Stimulated activated CD8-positive, alpha-beta memory T cell treated with anti-CD3 and anti-CD28 coated beads, Interleukin-7, amount 100 ng/mL, for 4 hours (primary cell): ENCODE measurements around the gene PGGHG.
A peak's percentile ranks its signal among the peaks of the same experiment; 100 is the strongest.

Experiments used
- DNase-seq, 2 donors: peaks; one replicate each; pipeline ENCODE4 v3.0.0-alpha.2; 2020; ENCODE audit warnings: low read depth in 2 of 2

Gene PGGHG

DNA sequence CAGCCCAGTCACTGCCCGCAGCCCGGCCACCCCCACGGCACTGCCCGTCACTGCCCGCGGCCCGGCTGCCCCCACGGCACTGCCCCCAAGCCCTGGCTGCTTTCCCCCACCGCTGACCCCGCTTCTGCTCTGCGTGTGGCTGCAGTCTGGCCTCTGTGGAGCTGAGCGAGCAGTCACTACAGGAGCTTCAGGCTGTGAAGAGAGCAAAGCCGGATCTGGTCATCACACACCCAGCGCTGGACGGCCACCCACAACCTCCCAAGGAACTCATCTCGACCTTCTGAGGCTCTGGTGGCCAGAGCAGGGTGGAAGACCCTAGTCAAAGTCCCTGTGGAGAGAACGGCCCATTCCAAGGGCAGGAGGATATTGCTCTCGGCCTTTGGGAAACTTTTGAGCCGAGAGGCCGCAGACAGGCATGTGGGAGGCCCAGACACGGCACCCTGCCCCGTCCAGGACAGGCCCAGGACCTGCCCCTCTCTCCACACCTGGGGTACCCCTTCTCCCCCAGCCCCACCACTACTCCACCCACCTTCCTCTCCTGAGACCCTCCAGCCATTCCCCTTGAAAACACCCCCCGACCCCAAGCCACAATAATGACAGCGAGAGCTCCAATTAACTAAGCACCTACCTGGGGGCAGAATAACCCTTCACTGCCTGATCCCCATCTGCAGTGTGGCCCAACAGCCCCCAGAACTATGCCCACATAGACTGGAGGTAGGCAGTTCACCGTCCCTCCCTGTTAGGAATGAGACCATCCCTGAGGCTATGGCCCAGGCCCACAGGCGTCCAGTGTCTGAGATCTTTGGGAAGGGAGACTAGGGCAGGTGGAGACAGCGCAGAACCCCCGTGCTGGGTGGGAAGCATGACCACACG, 3.7 kb upstream of the PGGHG start:
- no peak for DNase-seq

DNA sequence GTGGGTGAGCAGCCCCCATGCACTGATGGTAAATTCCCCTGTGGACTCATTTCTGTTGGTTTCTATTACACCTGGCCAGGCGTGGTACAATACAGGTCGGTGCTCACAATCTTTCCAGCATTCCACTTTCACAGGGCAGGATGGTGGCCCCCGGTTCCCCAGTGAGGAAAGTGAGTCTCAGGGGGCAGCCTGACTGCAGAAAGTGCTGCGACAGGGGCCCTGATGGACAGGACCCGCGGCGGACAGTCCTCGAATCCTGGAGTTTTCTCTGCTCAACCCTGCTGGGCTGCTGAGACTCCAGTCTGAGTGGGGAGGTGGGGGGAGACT, 3.1 kb upstream of the PGGHG start:
- DNase-seq, result no peak

DNA sequence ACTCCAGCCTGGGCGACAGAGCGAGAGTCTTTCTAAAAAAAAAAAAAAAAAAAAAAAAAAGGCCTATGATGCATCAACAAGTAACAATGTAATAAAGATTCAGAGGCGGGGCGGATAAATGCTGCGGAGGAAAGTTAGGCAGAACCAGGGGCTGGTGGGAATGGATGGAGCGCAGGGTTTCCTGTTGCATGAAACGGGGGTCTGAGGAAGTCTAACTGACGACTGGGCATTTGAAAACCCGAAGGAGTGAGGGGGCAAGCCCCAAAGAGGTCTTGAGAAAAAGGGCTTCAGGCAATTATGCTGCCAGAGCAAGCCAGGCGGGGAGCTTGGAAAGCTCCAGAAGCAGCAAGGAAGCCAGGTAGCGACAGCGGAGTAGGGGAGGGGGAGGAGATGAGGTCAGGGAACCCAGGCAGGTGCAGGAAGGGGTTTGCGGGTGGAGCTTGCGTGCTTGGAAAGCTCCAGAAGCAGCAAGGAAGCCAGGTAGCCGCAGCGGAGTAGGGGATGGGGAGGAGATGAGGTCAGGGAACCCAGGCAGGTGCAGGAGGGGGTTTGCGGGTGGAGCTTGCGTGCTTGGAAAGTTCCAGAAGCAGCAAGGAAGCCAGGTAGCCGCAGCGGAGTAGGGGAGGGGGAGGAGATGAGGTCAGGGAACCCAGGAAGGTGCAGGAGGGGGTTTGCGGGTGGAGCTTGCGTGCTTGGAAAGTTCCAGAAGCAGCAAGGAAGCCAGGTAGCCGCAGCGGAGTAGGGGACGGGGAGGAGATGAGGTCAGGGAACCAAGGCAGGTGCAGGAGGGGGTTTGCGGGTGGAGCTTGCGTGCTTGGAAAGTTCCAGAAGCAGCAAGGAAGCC, 1.7 kb upstream of the PGGHG start:
- DNase-seq, result peak in 1 of 2 donors; percentile 53

DNA sequence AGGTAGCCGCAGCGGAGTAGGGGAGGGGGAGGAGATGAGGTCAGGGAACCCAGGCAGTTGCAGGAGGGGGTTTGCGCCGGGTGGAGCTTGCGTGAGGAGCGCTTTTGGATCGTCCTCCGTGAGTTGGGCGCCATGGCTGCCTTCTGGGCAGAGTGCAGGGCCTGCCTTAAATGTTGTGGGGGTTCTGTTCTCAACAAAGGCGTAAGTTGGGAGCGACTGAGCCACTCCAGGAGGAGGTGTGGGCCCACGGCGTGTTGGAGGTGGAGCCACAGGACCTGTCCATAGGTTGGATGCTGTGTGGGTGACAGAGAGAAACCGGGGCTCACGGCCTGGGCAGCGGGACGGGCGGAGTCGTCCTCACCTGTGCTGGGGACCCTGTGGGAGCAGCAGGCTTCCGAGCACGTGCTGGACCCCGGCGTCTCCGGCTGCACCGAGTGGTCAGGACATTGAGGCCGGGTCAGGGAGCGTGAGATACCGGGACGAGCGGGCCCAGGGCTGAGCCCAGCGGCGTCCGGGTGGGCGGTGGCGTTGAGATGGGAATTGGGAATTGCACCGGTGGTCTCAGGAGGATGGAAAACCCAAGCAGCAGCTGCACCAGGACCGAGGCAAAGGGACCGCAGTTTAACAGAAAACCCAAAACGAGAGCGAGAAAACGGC, 977 bp upstream of the PGGHG start:
- no peak for DNase-seq

DNA sequence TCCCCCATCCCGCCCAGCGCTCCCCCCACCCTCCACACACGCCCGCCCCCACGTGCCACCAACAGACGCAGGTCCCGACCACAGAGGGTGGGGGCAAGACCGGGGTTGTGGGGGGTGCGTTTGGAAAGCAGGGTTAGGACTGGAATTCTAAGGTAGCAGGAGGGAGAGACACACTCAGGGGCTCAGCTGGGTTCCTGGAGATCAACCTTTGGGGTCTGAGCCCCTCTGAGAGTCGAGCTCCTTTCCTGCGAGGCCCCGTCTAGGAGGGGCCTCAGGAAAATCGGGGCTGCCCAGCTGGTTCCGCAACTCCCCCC, 429 bp downstream of the PGGHG start:
- no peak for DNase-seq

DNA sequence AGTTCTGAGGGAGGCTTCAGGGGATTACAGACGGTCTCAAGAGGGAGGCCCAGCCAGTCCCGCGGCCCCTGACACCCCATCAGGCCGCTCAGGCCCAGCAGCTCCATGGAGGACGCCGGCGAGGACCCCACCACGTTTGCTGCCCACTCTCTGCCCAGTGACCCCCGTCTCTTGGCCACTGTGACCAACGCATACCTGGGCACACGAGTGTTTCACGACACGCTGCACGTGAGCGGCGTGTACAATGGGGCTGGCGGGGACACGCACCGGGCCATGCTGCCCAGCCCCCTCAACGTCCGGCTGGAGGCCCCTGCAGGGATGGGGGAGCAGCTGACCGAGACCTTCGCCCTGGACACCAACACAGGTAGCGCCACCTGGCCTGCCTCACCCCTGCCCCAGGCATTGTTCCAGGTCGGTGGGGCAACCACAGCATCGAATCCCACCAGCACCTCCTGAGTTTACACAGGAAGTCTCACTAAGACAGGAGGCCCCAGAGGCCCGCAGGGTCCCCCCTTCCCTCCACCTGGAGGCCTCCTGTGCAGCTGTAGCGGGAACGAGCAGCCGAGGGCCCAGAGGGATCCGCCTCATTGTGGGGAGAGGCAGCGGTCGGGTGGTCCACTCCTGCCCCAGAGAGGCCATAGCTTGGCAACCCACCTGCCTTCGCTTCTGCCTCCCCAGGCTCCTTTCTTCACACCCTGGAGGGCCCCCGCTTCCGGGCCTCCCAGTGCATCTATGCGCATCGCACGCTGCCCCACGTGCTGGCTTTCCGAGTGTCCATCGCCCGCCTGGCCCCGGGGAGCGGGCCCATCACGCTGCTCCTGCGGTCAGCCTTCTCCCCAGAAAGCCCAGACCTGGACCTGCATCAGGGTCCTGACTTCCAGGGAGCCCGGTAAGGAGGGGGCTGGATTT, 1.0 kb downstream of the PGGHG start:
- no peak for DNase-seq

DNA sequence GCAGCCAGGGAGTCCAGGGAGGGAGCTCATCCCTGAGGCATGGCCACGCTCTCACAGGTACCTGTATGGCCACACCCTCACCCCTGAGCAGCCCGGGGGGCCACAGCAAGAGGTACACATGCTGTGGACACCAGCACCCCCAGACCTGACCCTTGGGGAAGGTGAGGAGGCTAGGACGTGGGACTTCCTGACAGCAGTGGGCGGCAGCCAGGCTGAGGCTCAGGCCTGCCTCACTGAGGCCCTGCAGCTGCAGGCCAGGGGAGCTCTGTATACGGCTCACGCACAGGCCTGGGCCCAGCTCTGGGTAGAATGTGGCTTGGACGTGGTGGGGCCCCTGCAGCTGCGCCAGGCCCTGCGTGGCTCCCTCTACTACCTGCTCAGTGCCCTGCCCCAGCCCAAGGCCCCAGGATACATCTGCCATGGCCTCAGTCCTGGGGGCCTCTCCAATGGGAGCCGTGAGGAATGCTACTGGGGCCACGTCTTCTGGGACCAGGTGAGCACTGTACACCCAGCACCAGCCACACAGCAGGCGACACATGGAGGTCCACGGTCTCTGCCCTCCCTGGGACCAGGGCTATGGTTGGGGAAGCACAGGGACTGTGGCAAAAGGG, 1.8 kb downstream of the PGGHG start:
- DNase-seq, result no peak

DNA sequence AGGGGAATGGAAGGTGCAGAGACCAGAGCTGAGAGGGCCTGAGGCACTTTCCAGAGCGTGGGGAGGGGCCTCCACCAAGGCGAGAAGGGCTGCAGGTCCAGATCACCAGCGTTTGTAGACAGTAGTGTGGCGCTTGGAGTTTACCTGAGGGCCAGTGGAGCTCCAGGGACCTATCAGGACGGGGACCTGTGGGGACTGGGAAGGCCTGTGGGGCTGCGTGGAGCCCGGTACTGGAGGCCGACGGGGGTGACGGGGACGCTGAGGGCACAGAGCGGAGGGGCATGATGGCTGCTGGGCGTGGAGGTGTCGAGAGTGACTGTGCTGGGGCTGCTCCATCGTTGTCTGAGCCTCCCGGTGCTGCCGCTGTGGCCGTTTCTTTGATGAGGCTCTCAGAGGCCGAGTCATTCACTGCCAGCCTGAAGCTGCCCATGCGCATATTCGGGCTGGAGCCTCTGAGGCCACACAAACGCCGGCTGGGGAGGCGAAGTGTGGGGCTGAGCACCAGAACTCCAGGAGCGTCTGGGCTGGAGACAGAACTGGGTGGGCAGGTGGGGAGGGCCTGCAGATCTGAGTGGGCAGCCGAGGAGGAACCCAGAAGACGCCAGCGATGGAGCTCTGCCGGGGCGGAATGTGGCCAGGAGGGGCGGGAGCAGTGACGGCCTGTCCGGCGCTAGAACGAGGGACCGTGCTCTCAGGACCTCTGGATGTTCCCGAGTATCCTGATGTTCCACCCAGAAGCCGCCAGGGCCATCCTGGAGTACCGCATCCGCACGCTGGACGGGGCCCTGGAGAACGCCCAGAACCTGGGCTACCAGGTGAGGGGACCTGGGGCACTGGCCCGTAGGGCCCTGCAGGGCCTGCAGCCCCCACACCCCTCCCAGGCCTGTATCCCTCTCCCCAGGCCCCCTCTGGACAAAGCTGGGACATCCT, 2.6 kb downstream of the PGGHG start:
- no peak for DNase-seq

DNA sequence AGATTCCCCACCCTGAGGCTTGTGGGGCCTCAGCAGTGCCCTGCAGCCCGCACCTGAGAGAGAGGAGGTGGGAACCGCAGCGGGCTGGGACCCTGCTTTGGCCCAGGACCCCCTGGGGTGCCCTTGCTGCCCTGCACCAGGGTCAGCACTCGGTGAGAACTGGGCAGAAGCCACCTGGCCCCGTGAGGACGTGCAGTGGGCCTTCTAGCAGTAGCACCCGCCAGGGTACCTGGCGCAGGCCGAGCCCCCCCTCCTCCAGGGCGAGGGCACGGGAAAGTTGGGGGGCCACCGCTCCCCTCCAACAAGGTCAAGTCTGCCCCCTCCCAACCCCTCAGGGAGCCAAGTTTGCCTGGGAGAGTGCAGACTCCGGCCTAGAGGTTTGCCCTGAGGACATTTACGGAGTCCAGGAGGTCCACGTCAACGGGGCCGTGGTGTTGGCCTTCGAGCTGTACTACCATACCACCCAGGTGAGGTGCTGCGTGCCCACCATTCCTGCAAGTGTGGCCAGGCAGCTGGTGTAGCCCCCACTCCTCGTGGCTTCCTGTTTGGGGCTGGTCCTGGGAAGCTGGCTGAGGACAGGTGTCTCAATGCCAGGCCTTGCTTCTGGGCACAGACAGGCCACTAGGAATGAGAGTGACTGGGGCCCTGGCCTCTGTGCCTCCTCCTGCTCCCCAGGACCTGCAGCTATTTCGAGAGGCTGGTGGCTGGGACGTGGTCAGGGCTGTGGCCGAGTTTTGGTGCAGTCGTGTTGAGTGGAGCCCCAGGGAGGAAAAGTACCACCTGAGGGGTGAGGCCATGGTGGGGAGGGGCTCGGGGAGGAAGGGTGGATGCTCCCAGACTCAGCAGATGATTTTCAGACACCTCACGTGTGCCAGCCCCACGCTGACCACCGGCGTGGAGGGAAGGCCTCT, 3.5 kb downstream of the PGGHG start:
- DNase-seq, result no peak

DNA sequence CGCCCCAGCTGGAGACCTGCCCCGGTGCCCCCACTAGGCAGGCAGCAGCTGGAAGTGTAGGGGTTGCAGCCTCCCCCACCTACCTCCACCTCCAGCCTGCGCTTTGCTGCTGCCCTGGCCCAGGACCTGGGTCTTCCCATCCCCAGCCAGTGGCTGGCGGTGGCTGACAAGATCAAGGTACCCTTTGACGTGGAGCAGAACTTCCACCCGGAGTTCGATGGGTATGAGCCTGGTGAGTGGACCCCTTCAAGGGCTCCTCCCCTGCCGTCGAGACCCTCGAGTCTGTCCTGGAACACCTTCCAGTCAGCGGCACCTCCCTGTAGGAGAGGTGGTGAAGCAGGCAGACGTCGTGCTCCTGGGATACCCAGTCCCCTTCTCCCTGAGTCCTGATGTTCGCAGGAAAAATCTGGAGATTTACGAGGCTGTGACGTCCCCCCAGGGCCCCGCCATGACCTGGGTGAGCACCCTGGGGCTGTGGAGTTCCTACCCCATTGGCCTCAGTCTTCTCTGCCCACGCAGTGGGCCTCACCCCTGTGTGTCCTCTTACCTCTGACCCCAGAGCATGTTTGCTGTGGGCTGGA, 4.4 kb downstream of the PGGHG start:
- DNase-seq, result no peak

DNA sequence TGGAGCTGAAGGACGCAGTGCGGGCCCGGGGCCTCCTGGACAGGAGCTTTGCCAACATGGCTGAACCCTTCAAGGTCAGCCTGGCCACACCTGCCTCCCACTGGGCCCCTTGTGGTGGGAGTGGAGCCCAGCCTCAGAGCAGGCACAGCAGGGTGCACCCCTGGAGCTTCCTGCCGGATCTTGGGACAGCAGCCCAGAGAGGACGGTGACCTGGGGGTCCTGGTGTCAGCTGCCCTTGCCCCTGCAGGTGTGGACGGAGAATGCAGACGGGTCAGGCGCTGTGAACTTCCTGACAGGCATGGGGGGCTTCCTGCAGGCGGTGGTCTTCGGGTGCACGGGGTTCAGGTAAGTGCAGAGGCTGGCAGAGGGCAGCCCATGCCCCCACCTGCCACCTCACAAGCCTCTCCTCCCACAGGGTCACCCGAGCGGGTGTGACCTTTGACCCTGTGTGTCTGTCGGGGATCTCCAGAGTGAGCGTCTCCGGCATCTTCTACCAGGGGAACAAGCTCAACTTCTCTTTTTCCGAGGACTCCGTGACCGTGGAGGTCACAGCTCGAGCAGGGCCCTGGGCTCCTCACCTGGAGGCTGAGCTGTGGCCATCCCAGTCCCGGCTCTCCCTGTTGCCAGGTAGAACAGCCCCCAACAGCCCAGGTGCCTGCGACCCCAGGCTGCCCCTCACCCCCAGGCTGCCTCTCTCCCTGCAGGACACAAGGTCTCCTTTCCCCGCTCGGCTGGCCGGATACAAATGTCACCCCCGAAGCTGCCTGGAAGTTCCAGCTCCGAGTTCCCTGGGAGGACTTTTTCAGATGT, 5.1 kb downstream of the PGGHG start:
- DNase-seq, result no peak

DNA sequence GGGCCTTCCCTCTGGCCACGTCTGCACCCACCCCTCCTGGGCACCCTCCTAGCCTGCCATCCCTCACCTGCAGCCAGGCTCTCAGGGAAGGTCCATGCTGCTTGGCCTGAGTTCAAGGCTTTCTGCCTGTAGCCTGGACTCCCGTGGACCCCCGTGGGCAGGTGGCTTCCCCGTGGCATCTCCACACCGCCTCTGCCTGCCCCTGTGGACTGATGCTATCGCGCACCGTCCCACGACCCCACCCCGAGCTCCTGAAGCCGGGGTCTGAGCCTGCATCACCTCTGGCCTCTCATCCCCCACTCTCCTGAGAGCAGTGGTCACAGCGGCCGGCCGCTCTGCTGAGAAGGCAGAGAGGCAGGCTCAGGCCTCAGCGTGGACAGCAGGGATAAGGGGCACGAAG, 5.9 kb downstream of the PGGHG start:
- no peak for DNase-seq

DNA sequence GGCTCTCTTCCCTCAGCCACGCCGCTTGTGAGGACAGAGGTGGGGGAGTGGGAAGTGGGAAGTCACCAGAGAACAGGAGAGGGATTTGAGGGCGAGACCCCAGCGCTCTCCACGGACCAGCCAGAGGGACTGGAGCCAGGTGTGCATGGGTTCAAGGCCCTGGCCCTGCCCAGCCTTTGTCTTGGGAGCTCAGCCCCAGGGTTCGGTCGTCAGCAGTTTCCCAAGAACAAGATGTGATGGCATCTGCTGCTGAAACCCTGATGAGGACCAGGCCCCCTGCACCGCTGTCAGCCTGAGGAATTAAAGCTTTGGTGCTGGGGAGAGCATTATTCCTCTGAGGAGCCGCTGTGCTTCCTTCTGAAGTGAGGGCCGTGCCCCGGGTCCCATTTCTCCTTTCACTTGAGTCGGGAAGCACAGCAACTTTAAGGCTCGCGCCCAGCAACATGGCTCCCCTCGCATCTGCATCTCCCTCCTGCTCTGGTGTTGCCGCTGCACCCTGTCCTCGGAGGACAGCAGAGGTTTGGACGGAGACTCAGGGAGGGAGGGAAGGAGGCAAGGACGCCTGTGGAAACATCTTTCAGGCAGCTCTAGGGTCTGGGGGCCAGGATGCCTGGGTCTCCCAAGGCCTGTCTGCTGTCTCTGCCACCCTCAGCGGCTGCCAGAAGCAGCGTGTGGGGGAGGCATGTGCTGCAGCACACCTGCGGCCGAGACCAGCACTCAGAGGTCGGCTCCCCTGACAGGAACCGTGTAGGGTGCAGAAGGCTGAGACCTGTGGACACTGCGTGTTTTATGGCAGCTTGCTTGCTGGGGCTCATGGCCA, 6.6 kb downstream of the PGGHG start:
- no peak for DNase-seq

DNA sequence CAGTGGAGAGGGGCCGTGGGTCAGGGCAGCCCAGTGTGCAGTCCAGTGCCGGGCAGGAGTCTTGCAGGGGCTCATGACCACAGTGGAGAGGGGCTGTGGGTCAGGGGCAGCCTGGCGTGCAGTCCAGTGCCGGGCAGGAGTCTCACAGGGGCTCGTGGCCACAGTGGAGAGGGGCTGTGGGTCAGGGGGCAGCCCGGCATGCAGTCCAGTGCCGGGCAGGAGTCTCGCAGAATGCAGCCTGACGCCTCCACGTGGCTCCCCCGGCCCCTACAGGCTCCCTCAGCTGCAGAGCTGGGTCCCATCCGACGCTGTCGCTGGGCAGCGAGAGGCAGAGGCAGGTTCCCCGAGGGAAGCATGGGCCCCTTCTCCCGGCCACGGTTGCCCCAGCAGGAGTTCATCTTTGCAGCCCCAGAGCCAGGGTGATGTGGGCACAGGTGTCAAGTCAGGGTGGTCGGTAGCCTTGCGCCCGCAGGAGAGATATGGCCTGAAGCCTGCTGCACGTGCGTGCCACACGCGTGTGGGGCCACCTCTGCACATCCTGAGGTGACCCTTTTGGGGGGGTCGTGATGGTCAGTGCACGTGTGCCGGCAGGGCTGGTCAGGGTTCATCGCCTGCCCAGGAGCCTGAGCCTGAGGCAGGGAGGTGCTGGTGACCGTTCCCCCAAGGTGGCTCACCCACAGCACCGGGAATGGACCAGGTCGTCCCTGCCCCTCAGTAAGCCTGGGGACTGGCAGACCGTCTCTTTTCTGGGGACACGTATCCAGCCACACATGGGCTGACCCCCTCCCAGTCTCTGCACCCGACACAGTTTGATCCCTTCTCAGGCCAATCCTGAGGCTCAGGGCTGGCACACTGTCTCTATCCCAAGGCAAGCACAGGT, 7.5 kb downstream of the PGGHG start:
- no peak for DNase-seq

DNA sequence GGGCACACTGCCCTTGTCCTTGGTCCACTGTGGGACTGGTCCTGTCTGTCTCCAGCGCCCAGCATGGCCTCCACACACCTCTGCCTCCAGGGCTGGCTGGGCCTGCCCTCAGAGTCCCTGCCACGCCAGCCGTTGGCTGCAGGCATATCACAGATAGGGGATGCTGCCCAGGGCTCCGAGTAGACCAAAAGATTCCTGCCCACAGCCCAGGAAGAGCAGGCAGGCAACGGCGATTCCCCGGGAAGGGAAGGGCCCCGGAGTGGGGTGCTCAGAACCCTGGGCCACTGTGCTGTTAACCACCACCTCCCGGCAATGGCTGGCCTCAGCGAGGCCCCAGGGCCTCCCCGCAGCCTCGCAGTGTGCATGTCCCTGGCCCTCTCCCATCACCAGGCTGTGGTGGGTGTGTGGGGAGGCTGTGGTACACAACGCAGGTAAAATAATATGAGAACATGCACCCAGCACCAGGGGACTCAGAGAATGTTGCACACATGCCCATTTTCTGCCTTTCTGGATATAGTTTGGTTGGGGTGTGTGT, 8.2 kb downstream of the PGGHG start:
- DNase-seq, result no peak
